Epithelial cell of esophagus (primary cell): ENCODE data around the gene SETD9.

Experiments used
- DNase-seq: peaks from one replicate; pipeline ENCODE4 v3.0.0; 2010; ENCODE audit warnings: low read depth
- H3K4me3 ChIP-seq: 2 replicates; pipeline ENCODE4 v1.5.1; 2011; ENCODE audit warnings: mild to moderate bottlenecking, low read length, control low read depth
- TF ChIP-seq, protein P1 (sequence below): IDR thresholded peaks from 2 replicates; pipeline ENCODE4 v1.5.1; 2011; ENCODE audit warnings: low read depth, mild to moderate bottlenecking, low read length, control low read depth, inconsistent platforms; ENCODE audit not compliant: insufficient read depth; ENCODE audit errors: missing control alignments

The SETD9 gene

DNA sequence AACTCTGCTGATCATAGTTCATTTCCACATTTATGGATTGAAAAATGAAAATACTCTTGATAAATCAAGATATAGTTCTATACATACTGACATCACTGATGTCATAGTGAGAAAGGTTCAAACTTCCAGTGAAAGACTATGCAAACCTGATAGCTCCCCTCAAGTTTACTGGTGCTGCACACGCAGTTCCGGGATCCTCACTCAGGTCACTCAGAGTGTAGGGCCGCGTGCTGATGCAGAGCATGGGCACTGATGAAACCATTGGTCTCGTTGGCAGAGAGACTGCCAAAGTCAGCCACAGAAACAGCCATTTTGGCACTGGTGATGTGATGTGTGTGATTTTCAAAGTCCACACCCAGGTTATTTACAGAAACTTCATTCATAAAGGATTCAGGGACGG, 13.5 kb downstream of the SETD9 start:
- no peak overlapping the region for H3K4me3 ChIP-seq
- DNase-seq = no peak
- TF ChIP-seq, protein P1, sequence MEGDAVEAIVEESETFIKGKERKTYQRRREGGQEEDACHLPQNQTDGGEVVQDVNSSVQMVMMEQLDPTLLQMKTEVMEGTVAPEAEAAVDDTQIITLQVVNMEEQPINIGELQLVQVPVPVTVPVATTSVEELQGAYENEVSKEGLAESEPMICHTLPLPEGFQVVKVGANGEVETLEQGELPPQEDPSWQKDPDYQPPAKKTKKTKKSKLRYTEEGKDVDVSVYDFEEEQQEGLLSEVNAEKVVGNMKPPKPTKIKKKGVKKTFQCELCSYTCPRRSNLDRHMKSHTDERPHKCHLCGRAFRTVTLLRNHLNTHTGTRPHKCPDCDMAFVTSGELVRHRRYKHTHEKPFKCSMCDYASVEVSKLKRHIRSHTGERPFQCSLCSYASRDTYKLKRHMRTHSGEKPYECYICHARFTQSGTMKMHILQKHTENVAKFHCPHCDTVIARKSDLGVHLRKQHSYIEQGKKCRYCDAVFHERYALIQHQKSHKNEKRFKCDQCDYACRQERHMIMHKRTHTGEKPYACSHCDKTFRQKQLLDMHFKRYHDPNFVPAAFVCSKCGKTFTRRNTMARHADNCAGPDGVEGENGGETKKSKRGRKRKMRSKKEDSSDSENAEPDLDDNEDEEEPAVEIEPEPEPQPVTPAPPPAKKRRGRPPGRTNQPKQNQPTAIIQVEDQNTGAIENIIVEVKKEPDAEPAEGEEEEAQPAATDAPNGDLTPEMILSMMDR = no peak

DNA sequence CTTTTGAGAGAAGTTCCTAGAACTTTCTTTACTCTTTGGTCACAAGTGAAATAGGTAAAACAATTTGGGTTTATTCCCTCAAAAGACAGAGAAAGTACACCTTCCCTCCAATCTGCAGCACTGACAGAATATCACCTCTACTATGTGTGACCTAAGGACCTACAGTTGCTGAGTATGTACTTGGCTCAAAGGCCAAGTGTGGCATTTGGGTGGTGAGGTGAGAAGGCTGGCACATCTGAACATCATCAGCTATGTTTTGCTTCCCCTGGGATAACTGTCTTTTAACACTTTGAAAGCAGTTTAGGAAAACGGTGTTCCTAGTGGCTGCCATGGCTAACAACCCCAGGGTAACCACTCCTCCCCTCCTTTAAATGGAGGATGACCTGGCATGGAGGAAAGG, 24.9 kb downstream of the SETD9 start:
- no peak for DNase-seq
- TF ChIP-seq, protein P1 = no peak
- H3K4me3 ChIP-seq = no peak overlapping the region

DNA sequence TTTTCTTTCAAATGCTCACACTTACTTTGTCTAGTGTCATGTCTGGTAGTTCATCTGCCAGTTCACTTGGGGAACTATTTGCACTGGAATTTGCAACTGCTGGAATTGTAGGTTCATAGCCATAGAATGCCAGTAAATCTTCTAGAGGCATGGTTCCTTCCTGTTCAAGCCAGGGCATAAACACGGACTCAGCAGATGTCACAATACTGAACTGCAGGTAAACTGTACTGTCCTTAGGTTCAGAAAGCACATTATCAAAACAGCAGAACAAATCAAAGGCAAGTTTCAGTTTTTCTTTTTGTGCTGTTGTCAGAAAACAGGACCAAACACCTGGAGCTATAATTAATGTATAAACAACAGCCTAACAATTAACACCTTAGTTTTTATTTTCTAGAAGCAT, 29.5 kb downstream of the SETD9 start:
- no peak overlapping the region for H3K4me3 ChIP-seq
- no peak for DNase-seq
- TF ChIP-seq, protein P1 = no peak

DNA sequence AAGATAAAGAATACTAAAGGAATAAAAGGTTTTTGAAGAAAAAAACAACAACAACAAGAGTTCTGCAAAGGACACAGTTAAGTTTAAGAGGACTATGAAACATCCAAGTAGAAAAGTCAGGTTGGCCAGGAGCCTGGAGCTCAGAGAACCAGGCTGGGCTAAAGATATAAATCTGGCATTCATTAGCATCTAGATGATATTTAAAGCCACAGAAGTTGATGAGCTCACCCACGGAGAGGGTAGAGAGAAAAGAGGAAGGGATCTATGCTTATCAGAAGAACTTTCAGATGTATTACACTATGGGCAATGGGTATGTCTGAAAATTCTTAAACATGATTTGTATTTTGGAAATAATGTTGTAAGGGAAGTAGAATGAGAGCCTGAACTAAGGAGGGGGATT, 32.6 kb downstream of the SETD9 start:
- TF ChIP-seq, protein P1 = no peak
- no peak for DNase-seq

DNA sequence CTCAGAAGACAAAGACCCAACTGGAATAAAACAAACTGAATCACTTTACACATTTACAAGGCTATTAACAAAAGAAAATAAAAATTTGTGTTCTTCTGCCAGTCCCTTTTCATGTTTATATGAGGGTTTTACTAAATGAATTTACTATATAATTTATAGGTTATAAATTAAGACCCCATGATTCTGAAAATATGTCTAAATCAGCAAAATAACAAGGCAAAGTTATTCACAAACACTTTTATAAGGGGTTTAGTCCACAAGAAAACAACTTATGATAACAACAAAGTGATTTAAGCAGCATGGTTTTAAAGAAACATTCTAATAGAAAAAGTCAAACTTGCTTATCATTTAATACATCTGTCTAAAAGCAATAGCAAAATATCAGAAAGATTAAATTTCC, 37.7 kb downstream of the SETD9 start:
- no peak for DNase-seq
- TF ChIP-seq, protein P1 = no peak
- no peak overlapping the region for H3K4me3 ChIP-seq

More for the DNA sequence above, 32.6 kb downstream of the SETD9 start:
- no peak overlapping the region for H3K4me3 ChIP-seq

DNA sequence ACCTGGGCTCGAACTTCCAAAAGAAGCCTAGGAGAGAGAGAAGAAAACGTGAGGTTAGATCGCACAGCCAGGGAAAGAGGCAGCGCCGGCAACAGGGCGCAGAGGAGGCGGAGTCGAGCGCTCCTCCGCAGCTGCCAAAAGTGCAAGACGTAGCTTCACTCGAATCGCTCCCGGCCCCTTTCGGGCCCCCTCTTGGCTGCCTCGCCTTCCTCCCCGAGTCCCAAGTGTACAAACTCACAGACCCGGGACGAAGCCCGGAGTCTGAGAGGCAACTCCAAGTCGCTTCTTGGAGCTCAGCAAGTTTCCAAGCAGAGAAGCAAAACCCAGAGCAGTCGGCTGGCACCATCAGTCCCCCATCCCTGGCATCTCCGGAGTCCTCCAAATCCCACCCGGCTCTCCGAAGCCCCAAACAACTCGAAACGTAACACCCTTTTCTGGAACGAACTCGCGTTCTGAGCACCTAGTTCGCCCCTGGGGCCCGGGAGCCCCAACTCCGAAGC, 41.3 kb downstream of the SETD9 start:
- DNase-seq = peak; percentile 63
- H3K4me3 ChIP-seq = peak overlapping the region; percentile 81
- TF ChIP-seq, protein P1 = no peak

DNA sequence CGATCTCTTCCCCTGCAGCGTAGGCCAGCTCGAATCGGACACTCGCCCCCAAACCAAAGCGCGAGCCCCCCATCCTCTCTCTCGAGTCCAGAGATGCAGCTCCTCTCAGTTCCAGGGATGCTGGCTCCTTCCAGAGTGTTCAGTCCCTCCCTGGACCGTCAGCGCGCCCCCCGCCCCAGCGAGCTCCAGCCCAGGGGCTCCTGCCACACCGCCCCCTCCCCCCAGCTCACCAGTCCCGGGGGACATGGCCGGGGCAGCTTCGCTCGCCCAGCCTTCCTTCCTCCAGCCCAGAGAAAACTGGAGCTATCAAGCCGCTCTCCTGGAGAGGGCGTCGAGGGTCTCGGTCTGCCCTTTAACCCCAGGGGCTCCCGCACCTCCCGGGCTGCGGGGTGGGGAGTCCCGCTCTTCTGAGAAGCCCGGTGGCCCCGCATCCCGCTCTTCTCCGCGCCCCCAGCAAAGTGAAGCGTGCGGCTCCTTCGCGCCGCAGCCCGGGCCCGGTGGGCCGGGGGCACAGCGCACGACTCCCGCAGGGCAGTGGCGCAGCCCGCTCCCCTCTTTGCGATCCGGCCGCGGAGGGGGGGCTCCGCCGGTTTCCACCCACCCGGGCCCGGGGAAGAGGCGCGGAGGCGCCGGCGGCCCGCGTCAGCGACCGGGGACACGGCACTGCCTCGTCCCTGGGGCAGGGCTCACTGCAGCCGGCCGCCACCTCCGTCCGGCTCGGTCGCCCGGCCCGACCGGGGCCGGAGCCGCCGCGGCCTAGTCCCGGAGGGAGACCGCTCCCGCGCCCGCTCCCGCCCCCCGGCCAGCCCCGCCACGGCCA, 41.9 kb downstream of the SETD9 start:
- peak overlapping the region; percentile 81 for H3K4me3 ChIP-seq
- DNase-seq = peak; percentile 3
- TF ChIP-seq, protein P1 = no peak
